AG09319 (cell line): ENCODE results near the gene COL20A1.
"Not testable (repeated sequence)": the region's sequence is repeated elsewhere in the genome, so short reads cannot be mapped to it uniquely, and the experiment has no call there.

ENCODE experiments used
- DNase-seq: peaks from one replicate; pipeline ENCODE4 v3.0.0-alpha.2; 2010; ENCODE audit warnings: low read depth; ENCODE audit errors: extremely low read depth
- CTCF ChIP-seq: IDR thresholded peaks from 2 replicates; pipeline ENCODE4 v1.5.1; 2011; ENCODE audit warnings: low read depth, mild to moderate bottlenecking, inconsistent platforms, low read length, moderate library complexity

The COL20A1 gene

DNA sequence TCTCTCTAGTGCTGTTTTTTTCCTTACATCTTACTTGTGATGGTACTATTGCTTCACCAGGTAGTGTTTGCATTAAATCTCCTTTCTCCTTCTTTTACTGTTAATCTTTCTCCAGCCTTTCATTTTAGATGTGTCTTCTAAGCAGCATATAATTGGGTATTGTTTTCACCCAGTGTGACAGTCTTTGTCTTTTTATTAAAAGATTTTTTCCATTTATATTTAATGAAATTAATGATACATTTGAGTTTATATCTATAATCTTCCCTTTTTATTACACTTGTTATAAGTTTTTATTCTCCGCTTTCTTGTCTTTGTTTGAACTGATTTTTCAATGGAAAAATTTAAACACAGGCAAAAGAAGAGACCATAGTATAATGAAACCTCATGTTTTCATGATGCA is 8.7 kb downstream of the COL20A1 start:
- no peak for TF ChIP-seq CTCF
- no peak for DNase-seq

GRCh38 chr20:63303095-63303666 is 10.2 kb downstream of the COL20A1 start:
- no peak for TF ChIP-seq CTCF
- no peak for DNase-seq

GRCh38 chr20:63305393-63305792 is 12.4 kb downstream of the COL20A1 start:
- no peak for DNase-seq
- no peak for TF ChIP-seq CTCF

- DNase-seq, result not testable (repeated sequence)
Observed at GRCh38 chr20:63305933-63306672, 13.1 kb downstream of the COL20A1 start.

- TF ChIP-seq CTCF, result no peak
- no peak for DNase-seq
Observed at GRCh38 chr20:63306673-63307537, 13.9 kb downstream of the COL20A1 start.

DNA sequence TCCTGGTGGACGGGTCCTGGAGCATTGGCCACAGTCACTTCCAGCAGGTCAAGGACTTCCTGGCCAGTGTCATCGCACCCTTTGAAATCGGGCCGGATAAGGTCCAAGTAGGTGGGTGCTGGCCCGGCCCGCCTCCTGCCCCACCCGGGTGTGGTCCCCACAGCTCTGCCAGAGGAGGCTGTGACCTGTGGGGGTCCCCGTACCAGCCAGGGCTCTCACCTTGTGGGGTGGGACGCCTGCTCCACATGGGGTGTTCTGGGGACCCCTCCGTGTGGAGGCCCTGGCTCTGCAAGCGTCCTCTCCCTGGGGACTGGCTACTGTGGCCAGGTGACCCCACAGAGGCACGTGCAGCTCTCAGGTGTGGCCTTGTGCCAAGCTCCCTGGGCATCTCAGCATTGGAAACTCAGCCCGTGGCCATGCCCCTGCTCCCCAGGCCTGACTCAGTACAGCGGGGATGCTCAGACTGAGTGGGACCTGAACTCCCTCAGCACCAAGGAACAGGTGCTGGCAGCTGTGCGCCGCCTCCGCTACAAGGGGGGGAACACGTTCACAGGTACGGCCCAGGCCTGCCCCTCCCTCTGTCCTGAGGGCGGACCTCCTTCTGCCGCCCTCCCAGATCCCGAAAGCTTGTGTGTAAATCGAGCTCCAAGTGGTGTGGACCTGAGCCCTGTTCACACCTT is 14.7 kb downstream of the COL20A1 start:
- DNase-seq, result no peak
- TF ChIP-seq CTCF, result no peak

DNA sequence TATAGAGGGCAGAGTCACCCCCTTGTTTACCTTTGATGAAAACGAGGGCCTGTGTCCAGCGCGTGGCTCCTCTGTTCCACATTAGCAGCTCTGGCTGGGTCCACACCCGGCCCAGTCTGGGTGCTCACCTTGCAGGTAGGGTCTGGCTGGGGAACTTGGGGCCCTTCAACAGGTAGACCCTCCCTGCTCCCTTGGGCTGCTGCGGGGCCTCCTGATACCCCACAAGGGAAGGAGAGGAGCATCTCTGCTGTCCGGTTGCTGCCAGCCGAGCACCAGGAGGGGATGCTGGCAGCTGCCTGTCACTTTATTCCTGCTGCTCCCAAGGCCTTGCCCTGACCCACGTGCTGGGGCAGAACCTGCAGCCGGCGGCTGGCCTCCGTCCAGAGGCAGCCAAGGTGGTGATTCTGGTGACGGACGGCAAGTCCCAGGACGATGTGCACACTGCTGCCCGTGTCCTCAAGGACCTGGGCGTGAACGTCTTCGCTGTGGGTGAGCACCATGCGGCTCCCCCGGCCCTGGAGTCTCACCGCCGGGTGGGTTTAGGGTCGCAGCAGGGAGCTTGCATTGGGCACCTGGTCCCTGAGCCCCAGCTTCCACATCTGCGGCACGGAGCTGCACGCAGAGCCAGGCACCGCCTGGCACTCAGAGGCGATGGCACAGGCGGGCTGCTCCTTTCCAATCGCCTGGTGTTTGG is 15.4 kb downstream of the COL20A1 start:
- no peak for DNase-seq

More for the DNA sequence above, 15.4 kb downstream of the COL20A1 start:
- TF ChIP-seq CTCF, result no peak
